ENCODE results near the gene GJB5. TPM values are rescaled to one million over a fixed set of nuclear protein-coding genes. Genes with fewer than 3 reads are reported as not detected.
A peak's percentile ranks its signal among the peaks of the same experiment; 100 is the strongest.
"Not testable (repeated sequence)": the region's sequence is repeated elsewhere in the genome, so short reads cannot be mapped to it uniquely, and the experiment has no call there.

Gene GJB5
- total RNA-seq, result not detected in 2 replicates

GRCh38 chr1:34754964-34755637, at the start of gene GJB5:
TSS of gene GJB5 (plus strand) at chr1:34755047. CDS start at chr1:34757331, 2,284 bp downstream.
- DNase-seq (ENCODE audit: low read depth in 2 of 2), result no peak

GRCh38 chr1:34705077-34705476, 49.8 kb upstream of the GJB5 start:
- DNase-seq (ENCODE audit: low read depth in 2 of 2), result no peak

- no peak for DNase-seq (ENCODE audit: low read depth in 2 of 2)
These were observed 46.7 kb upstream of the GJB5 start for GRCh38 chr1:34708106-34708505.

- DNase-seq (ENCODE audit: low read depth in 2 of 2), result peak in 1 of 2 donors; percentile 6
These were observed 45.3 kb upstream of the GJB5 start for GRCh38 chr1:34709547-34709946.

DNA sequence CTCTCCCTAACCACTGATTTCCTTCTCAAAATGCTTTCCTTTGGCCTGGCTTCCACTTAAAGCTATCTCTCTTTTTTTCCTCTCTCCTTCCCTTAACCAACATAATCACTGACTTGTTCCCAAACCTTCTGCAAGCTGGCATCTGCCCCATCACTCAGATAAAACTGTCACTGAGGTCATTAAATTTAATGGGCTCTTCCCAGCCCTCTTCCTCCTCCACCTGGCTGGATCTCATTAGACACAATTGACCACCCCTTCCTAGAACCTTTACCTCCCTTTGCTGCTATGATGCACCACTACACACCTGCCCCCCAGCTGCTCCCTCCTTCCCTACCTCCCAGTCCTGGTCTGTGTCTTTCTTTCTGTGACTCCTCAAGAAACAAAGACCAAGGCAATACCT, 44.0 kb upstream of the GJB5 start:
- no peak for DNase-seq (ENCODE audit: low read depth in 2 of 2)

DNA sequence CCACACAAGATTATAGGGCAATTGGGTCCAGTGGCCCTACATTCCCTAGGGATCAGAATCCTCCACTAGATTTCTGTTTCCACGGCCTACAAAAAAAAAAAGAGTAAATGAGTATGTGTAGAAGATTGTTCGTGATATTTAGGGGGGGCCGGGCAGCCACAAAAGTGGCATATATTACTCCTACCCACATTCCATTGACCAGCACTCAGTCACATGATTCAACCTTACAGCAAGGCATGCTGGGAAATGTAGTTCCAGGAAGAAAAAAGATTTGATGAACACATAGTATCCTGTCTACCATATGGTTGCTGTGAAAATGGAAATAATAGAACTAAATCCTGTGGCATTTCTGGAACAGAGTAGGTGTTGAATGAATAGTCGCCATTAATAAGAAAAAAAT, 43.4 kb upstream of the GJB5 start:
- no peak for DNase-seq (ENCODE audit: low read depth in 2 of 2)

DNA sequence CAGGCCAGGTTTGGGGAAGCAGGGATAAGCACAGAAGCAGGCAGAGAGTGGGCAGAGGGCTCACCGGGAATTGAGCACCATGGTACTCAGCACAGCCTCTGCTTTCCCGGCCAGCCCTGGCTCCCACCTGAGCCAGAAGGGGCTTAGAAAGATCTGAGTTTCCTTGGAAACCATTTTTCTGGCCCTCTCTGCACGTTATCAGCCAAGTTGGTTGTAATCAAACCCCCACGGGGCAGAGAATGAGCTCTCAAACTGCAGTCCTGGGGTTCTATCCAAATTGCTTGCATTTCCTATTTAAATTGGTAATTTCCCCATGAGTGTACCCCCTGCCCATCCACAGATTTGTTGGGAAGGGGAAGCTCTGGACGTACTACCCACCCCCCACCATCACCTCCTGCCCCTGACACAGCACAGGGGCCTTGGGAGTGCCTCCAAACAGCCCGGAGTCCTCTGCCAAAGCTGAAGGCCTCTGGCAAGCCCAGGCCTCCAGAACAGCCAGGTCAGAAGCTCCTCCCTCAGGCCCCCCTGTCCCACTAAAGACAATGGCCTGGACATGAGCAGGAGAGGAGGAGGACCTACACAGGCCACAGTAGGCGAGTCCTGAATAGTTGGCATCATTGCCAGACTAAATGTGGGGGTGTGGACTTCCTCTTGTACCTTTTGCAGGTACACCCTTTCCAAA, 42.7 kb upstream of the GJB5 start:
- DNase-seq (ENCODE audit: low read depth in 2 of 2), result no peak

DNA sequence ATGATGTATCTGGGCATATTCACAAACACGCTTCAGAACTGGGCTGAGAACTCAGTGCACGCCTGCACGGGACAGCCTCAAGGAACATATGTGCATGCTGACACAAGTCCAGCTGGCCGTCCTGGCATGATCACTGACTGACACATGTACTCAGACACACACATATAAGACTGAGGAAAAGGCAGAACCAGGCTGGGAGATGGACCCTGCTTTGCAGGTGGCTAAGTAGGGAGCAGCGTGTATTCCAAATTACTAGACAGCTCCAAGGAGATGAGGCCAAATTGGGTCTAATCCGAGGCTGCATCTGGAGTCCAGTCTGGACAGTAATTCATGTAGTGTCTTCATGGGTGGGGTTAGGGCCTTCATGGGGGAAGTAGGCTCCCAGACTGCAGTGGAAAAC, 41.4 kb upstream of the GJB5 start:
- DNase-seq (ENCODE audit: low read depth in 2 of 2), result no peak

DNA sequence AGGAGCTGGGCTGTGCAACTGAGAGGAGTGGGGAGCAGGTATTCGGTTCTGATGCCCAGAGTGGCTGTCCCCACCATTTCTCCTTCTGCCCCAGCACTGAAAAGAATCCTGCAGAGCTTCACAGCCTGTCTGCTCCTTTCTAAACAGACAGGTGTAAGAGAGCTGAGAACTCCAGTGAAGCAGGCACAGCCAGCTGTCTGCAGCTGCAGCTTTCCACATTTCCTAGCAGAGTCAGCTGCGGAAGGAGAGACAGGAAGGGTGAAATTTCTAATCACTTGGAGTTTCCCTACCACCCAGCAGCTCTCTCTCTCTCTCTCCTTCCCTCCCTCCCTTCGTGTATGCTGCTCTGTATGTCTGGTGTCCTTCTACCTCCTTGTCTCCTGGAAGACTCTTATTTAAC, 40.5 kb upstream of the GJB5 start:
- DNase-seq (ENCODE audit: low read depth in 2 of 2), result no peak

- DNase-seq (ENCODE audit: low read depth in 2 of 2), result no peak
These were observed 39.7 kb upstream of the GJB5 start for GRCh38 chr1:34715139-34715538.

DNA sequence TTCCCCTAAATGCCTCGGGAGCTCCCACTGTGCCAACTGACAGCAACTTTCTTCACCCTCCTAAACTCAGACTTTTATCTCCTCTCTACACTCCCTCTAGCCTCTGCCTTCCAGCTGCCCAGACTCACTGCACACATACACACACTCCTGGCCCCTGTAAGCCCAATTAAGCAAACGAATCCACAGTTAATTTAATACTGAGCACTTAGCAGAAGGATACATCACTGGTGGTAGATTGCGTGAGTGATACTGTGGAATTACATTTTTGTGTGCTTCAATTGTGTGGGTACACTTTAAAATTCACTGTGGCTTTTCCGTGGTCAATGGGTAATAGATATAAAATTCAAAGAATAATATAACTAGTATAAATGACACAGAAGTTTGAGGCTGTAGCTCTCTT, 33.6 kb upstream of the GJB5 start:
- DNase-seq (ENCODE audit: low read depth in 2 of 2), result no peak

DNA sequence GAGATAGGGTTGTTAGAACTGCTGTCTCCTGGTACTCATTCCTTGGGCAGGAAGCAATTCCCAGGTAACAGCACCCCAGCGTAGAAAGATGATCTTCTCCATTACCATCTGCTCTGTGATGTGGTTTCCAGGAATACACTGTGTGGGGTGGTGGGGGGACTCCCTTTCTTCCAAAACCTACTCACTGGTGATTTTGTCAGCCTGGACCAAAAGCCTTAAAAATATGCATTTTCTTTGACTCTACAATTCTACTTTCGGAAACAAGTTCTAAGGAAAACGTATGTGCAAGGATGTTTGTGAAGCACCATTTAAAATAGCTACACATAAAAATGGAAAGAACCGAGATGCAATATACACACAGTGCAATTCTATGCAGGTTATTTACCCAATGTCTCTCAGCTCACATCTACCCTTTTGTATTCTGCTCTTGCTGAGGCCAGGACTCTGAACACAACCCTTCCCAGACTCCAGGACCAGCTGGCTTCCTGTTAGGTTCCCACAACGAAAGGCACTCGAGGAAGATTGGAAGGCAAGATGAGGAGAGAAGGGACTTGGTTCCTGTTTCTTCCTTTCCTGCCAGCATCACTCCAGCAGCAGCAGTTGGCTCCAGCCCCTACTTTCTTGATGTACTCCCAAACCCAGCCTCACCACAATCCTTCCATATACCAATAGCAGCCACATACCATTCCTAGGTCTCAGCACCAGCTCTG, 33.0 kb upstream of the GJB5 start:
- DNase-seq (ENCODE audit: low read depth in 2 of 2), result no peak

DNA sequence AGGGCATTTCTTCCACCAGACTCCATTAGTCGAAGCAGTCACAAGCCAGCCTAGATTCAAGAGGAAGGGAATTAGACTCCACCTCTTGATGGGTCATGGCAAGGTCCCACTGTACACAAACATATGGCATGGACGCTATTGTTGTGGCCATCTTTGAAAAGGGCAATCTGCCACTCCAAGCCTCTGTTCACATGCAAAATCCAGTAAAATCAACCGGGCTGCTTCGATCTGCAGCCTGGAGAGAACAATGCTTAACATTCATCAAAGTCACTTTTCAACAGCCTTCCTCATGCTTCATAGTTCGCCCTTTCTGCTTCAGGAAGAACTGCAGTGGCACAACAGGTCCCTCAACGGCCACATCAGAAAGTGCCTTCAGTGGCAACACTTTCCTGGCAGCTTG, 28.0 kb upstream of the GJB5 start:
- no peak for DNase-seq (ENCODE audit: low read depth in 2 of 2)

DNA sequence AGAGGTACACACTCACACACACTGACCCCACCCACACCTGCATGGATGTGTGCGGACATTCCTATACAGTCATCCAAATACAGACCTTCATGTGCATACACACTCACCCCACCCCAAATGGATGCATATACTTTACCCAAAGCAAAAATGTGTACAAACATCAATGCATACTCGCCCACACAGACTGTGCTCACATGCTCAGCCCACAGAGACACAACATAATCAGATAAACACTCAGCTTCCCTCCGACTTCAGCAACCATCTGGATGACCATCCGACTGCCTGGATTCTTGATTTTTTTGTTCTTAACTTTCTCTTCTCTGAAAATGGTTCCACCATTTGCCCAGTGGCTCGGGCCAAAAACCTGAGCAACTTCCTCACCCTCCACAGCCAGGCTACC, 24.4 kb upstream of the GJB5 start:
- no peak for DNase-seq (ENCODE audit: low read depth in 2 of 2)

GRCh38 chr1:34732831-34733230, 22.0 kb upstream of the GJB5 start:
- DNase-seq (ENCODE audit: low read depth in 2 of 2), result not testable (repeated sequence)

- DNase-seq (ENCODE audit: low read depth in 2 of 2), result no peak
These were observed 18.2 kb upstream of the GJB5 start for GRCh38 chr1:34736692-34737091.

DNA sequence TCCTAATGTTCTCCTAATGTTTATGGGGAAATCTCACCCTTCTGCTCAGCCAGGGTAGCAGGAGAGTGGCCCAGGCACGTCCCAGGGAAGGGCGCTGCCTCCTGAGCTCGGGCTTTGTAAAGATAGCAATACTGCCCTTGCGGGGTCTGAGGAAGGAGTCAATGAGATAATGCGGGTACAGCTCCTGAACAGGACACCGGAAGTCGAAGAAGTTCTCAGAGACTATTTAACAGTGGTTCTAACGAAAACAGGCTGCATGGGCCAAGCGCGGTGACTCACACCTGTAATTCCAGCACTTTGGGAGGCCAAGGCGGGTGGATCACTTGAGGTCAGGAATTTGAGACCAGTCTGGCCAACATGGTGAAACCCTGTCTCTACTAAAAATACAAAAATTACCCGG, 17.6 kb upstream of the GJB5 start:
- not testable (repeated sequence) for DNase-seq (ENCODE audit: low read depth in 2 of 2)

DNA sequence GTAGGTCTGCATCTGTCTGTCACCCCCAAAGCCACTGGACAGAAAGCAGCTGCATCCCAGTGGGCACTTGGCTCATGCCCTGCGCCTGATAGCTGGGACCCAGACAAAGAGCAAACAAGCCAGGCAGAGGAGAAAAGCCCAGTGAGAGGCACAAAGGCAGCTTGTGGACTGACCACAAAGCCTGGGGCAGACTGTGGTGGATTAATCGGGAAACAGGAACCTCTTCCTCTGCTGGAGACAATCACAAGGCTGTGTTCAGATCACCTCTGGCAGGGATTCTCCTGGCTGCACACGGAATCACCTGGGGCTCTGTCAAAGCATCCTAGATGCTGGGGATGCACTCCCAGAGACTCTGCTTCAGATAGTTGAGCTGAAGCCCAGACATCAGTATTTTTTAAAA, 15.2 kb upstream of the GJB5 start:
- no peak for DNase-seq (ENCODE audit: low read depth in 2 of 2)

- no peak for DNase-seq (ENCODE audit: low read depth in 2 of 2)
These were observed 14.5 kb upstream of the GJB5 start for GRCh38 chr1:34740161-34740868.

DNA sequence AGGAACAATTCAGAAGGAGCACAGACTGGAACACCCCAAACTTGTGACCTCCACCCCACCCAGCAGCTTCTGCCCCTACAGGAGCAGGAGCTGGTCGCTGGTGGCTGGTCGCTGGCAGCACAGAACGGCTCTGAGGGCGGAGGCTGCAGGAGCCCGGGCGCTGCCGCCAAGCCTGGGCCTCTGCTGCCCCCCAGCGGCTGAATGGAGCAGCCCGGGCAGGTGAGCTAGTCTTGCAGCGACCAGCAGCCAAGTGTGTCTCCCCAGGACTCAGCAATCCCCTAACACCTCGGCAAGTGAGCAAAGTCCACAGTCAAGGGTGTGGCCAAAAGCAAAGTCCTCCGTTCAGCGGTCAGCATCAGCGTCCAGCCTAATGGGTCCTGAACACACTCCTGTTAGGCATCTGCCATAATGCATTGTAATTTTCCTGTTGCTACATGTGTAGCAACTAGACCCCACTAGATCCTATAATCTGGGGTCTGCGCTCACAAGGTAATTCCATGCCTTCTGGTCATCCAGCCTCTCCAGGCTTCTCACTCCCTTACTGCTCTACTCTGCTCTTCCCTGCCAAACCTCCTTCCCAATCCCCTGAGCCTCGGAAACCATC, 12.1 kb upstream of the GJB5 start:
- DNase-seq (ENCODE audit: low read depth in 2 of 2), result peak; percentile 29 to 69

DNA sequence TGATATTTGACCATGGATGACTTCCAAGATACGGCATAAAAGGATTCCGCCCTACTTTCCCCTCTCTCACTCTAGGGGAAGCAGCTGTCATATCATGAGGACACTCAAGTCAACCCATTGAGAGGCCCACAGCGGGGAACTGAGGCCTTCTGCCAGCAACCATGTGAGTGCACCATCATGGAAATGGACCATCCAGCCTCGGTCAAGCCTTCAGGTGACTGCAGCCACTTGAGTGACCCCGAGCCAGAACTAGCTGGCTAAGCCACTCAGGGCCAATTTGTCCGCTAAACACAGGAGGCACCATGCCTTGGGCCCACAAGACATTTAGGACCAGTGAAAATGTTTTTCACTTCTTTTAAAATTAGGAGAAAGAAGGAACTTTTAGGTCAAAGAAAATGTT, 11.1 kb upstream of the GJB5 start:
- no peak for DNase-seq (ENCODE audit: low read depth in 2 of 2)

DNA sequence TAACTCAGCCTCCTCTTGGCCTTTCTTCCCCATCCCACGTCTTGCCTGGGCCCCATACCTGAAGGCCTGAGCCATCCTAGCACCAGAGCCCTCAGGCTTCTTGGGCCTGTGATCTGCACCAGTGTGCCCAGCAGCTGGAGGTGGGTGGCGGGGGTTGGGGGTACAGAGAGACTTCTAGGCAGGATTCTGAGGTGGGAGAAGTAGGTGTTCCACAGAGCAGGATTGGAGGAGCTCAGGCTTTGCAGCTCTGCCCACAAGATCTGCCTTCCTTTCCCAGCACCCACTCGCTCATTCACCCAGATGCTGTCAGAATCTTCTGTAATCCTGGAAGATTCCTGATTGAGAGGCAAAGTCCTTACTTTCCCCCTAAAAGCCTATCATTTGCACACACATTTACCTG, 10.0 kb upstream of the GJB5 start:
- DNase-seq (ENCODE audit: low read depth in 2 of 2), result no peak

Data from dermis microvascular lymphatic vessel endothelial cell (primary cell).